Stimulated activated CD8-positive, alpha-beta memory T cell treated with anti-CD3 and anti-CD28 coated beads, Interleukin-15, amount 100 ng/mL, for 1 hour (primary cell): ENCODE measurements around the gene MTHFR.

ENCODE experiments used
- DNase-seq: peaks from one replicate; pipeline ENCODE4 v3.0.0-alpha.2; 2020; ENCODE audit warnings: low read depth

Gene MTHFR

GRCh38 chr1:11753555-11754208 lies 52.1 kb downstream of the MTHFR start:
- DNase-seq, result no peak

- no peak for DNase-seq
Observed at GRCh38 chr1:11752359-11753088, 53.2 kb downstream of the MTHFR start.

- DNase-seq, result no peak
Observed at GRCh38 chr1:11751087-11751486, 54.7 kb downstream of the MTHFR start.

GRCh38 chr1:11749996-11750395 lies 55.8 kb downstream of the MTHFR start:
- DNase-seq, result no peak

- no peak for DNase-seq
Observed at GRCh38 chr1:11749203-11749689, 56.5 kb downstream of the MTHFR start.

- DNase-seq, result no peak
Observed at GRCh38 chr1:11748294-11749202, 57.2 kb downstream of the MTHFR start.

GRCh38 chr1:11746795-11747487 lies 58.8 kb downstream of the MTHFR start:
- no peak for DNase-seq

GRCh38 chr1:11746092-11746491 lies 59.7 kb downstream of the MTHFR start:
- DNase-seq, result no peak

GRCh38 chr1:11744287-11744686 lies 61.5 kb downstream of the MTHFR start:
- DNase-seq, result no peak

GRCh38 chr1:11741919-11742558 lies 63.7 kb downstream of the MTHFR start:
- DNase-seq, result no peak

- DNase-seq, result no peak
Observed at GRCh38 chr1:11741482-11741881, 64.3 kb downstream of the MTHFR start.

GRCh38 chr1:11740258-11741192 lies 65.2 kb downstream of the MTHFR start:
- DNase-seq, result no peak

GRCh38 chr1:11738783-11739182 lies 67.0 kb downstream of the MTHFR start:
- no peak for DNase-seq

GRCh38 chr1:11738096-11738495 lies 67.7 kb downstream of the MTHFR start:
- DNase-seq, result no peak

- DNase-seq, result no peak
Observed at GRCh38 chr1:11736746-11737639, 68.8 kb downstream of the MTHFR start.

GRCh38 chr1:11735854-11736745 lies 69.7 kb downstream of the MTHFR start, which contains the start of gene AGTRAP:
Gene AGTRAP (plus strand): TSS chr1:11736136. CDS start chr1:11736209, 73 bp downstream.
- peak; percentile 74 for DNase-seq
